ENCODE data around the gene RBM15B. TPM values are rescaled to one million over a fixed set of nuclear protein-coding genes. Genes with fewer than 3 reads are reported as not detected.

RBM15B gene
- total RNA-seq, 1 donor from 2014 or later = 39.5 TPM

GRCh38 chr3:51353691-51354090 is 37.4 kb upstream of the RBM15B start:
- Mint-ChIP-seq H3K27me3 (ENCODE audit: low read depth) (peaks cover 2% of the 10 kb centered on the region), H3K9me3 (ENCODE audit: low read depth) (no peaks in the 10 kb centered on the region), H3K4me1 (ENCODE audit: low read depth) (no peaks in the 10 kb centered on the region), H3K36me3 (ENCODE audit: low read depth) (peaks cover 2% of the 10 kb centered on the region), H3K27ac (ENCODE audit: unreplicated experiment) (no peak overlapping the region), H3K4me3 (ENCODE audit: unreplicated experiment) (no peak overlapping the region)
- no peak for TF ChIP-seq CTCF (IDR thresholded peaks at IDR 0.05)
- no peak for DNase-seq (ENCODE audit: low spot score)

GRCh38 chr3:51354172-51354571 is 36.9 kb upstream of the RBM15B start:
- Mint-ChIP-seq H3K4me1 (ENCODE audit: low read depth) (no peaks in the 10 kb centered on the region), H3K4me3 (ENCODE audit: unreplicated experiment) (no peak overlapping the region), H3K9me3 (ENCODE audit: low read depth) (no peaks in the 10 kb centered on the region), H3K27me3 (ENCODE audit: low read depth) (peaks cover 2% of the 10 kb centered on the region), H3K36me3 (ENCODE audit: low read depth) (peaks cover 2% of the 10 kb centered on the region), H3K27ac (ENCODE audit: unreplicated experiment) (no peak overlapping the region)
- no peak for DNase-seq (ENCODE audit: low spot score)
- no peak for TF ChIP-seq CTCF (IDR thresholded peaks at IDR 0.05)

GRCh38 chr3:51354731-51355615 is 36.1 kb upstream of the RBM15B start:
- Mint-ChIP-seq H3K27ac (ENCODE audit: unreplicated experiment) (no peak overlapping the region), H3K4me3 (ENCODE audit: unreplicated experiment) (no peak overlapping the region), H3K36me3 (ENCODE audit: low read depth) (peaks cover 2% of the 10 kb centered on the region), H3K4me1 (ENCODE audit: low read depth) (no peaks in the 10 kb centered on the region), H3K9me3 (ENCODE audit: low read depth) (no peaks in the 10 kb centered on the region), H3K27me3 (ENCODE audit: low read depth) (peaks cover 2% of the 10 kb centered on the region)
- TF ChIP-seq CTCF (IDR thresholded peaks at IDR 0.05) = no peak
- no peak for DNase-seq (ENCODE audit: low spot score)

GRCh38 chr3:51355891-51356578 is 35.0 kb upstream of the RBM15B start:
- H3K4me1 Mint-ChIP-seq (ENCODE audit: low read depth) = no peaks in the 10 kb centered on the region
- no peak for TF ChIP-seq CTCF (IDR thresholded peaks at IDR 0.05)
- no peaks in the 10 kb centered on the region for H3K9me3 Mint-ChIP-seq (ENCODE audit: low read depth)
- H3K27ac Mint-ChIP-seq (ENCODE audit: unreplicated experiment) = no peak overlapping the region
- DNase-seq (ENCODE audit: low spot score) = no peak
- peaks cover 2% of the 10 kb centered on the region for H3K36me3 Mint-ChIP-seq (ENCODE audit: low read depth)
- H3K4me3 Mint-ChIP-seq (ENCODE audit: unreplicated experiment) = no peak overlapping the region
- H3K27me3 Mint-ChIP-seq (ENCODE audit: low read depth) = peaks cover 2% of the 10 kb centered on the region

- Mint-ChIP-seq H3K4me1 (ENCODE audit: low read depth) (no peaks in the 10 kb centered on the region), H3K27ac (ENCODE audit: unreplicated experiment) (no peak overlapping the region), H3K4me3 (ENCODE audit: unreplicated experiment) (no peak overlapping the region), H3K9me3 (ENCODE audit: low read depth) (no peaks in the 10 kb centered on the region), H3K27me3 (ENCODE audit: low read depth) (peaks cover 2% of the 10 kb centered on the region), H3K36me3 (ENCODE audit: low read depth) (peaks cover 2% of the 10 kb centered on the region)
- no peak for DNase-seq (ENCODE audit: low spot score)
- TF ChIP-seq CTCF (IDR thresholded peaks at IDR 0.05) = no peak
Observed at GRCh38 chr3:51357856-51358255, 33.2 kb upstream of the RBM15B start.
